HepG2 (cell line): ENCODE measurements around the gene SERPINA6. TPM values are rescaled to one million over a fixed set of nuclear protein-coding genes. Genes with fewer than 3 reads are reported as not detected.

Experiments used
- ATAC-seq: fragments of 200-7000 bp; cut with Tn5 transposase; 3 replicates; pipeline ENCODE4 v1.9.1; 2020; ENCODE audit warnings: mild to moderate bottlenecking, moderate library complexity
- BruUV-seq: library from RNA; stranded (reverse); fragments of 400-500 nt; replicated peaks from 2 replicates; lab custom pipeline; 2021; lab: Mats Ljungman, UMichigan
- CTCF ChIA-PET: fragments of 300-600 bp; formaldehyde crosslinking; extraction: SDS; loops from one replicate; lab custom pipeline; 2021; ENCODE audit warnings: low total read pairs, inconsistent platforms, low intra/inter-chr PET ratio; lab: Yijun Ruan, JAX
- POLR2A ChIA-PET: fragments of 350-600 bp; sonication (Branson Sonifier 250); formaldehyde crosslinking; loops from one replicate; lab custom pipeline; 2020; ENCODE audit warnings: antibody characterized with exemption, inconsistent platforms; lab: Yijun Ruan, JAX
- DNase-seq: peaks from one replicate; pipeline ENCODE4 v3.0.0-alpha.2; 2015; ENCODE audit warnings: low spot score
- FAIRE-seq: peaks from 3 replicates; lab custom pipeline; 2011; peaks lifted over from hg19 to GRCh38; lab: Jason Lieb, UNC
- H2AFZ ChIP-seq: one replicate; pipeline ENCODE4 v1.6.1; 2011; ENCODE audit warnings: low read length, inconsistent platforms
- H3K27ac ChIP-seq: fragments of 300-600 bp; 3 replicates; pipeline ENCODE4 v1.8.0; 2011; ENCODE audit warnings: mixed run types, mild to moderate bottlenecking, mixed read lengths, low read length, inconsistent platforms; ENCODE audit not compliant: insufficient read depth; ENCODE audit errors: extremely low read length
- H3K27me3 ChIP-seq, 2 experiments: fragments of 200-600 bp in 1 of 2; 2 replicates in 1 of 2; 3 replicates in 1 of 2; pipeline versions ENCODE4 v1.6.0 to v1.8.0; 2011; ENCODE audit warnings: low read length in 2 of 2, mild to moderate bottlenecking in 2 of 2, moderate library complexity in 2 of 2, inconsistent platforms in 1 of 2; ENCODE audit not compliant: insufficient read depth in 2 of 2, control insufficient read depth in 1 of 2
- H3K36me3 ChIP-seq, 2 experiments: fragments of 200-600 bp in 1 of 2; replicated peaks in 1 of 2; 2 replicates in 1 of 2; 3 replicates in 1 of 2; pipeline versions ENCODE4 v1.5.1 to v1.8.0; 2011; ENCODE audit warnings: low read length in 2 of 2, inconsistent platforms in 1 of 2; ENCODE audit not compliant: insufficient read depth in 2 of 2, control insufficient read depth in 1 of 2
- H3K4me1 ChIP-seq: 2 replicates; pipeline ENCODE4 v1.5.1; 2012; ENCODE audit warnings: low read length, inconsistent platforms; ENCODE audit not compliant: insufficient read depth
- H3K4me2 ChIP-seq: 2 replicates; pipeline ENCODE4 v1.6.0; 2011; ENCODE audit warnings: low read depth, low read length, inconsistent platforms
- H3K4me3 ChIP-seq, 3 experiments: fragments of 200-600 bp in 1 of 3; sonication (generic), shearing (Covaris generic) in 1 of 3; replicated peaks in 1 of 3; 2 replicates each; pipeline ENCODE4 v1.5.1; 2011 to 2016; ENCODE audit warnings: low read length in 3 of 3, inconsistent platforms in 2 of 3, low read depth in 2 of 3, mild to moderate bottlenecking in 2 of 3, control low read depth in 1 of 3, mixed read lengths in 1 of 3; ENCODE audit not compliant: insufficient read depth in 1 of 3
- H3K79me2 ChIP-seq: one replicate; pipeline ENCODE4 v1.6.1; 2011; ENCODE audit warnings: low read length, inconsistent platforms; ENCODE audit not compliant: insufficient read depth
- H3K9ac ChIP-seq: 2 replicates; pipeline ENCODE4 v1.6.0; 2011; ENCODE audit warnings: mild to moderate bottlenecking, low read depth, low read length, inconsistent platforms; ENCODE audit not compliant: insufficient read depth
- H3K9me3 ChIP-seq: 2 replicates; pipeline ENCODE4 v1.5.1; 2012; ENCODE audit warnings: mild to moderate bottlenecking, low read length
- H4K20me1 ChIP-seq: 2 replicates; pipeline ENCODE4 v1.6.0; 2011; ENCODE audit warnings: inconsistent platforms, mild to moderate bottlenecking, low read length, moderate library complexity; ENCODE audit not compliant: insufficient read depth
- ARID5B ChIP-seq: IDR thresholded peaks from 2 replicates; pipeline ENCODE4 v1.4.0; 2020; ENCODE audit warnings: mild to moderate bottlenecking, missing genetic modification reagents
- ATM ChIP-seq: fragments of 450-650 bp; IDR thresholded peaks from 2 replicates; pipeline ENCODE4 v1.7.1; 2017; ENCODE audit warnings: mild to moderate bottlenecking, borderline replicate concordance
- CREB1 ChIP-seq, 2 experiments: fragments of 450-650 bp in 1 of 2; IDR thresholded peaks; 2 replicates each; pipeline ENCODE4 v1.6.1; 2016 to 2017; ENCODE audit warnings: control low read depth in 1 of 2, mild to moderate bottlenecking in 1 of 2, missing compliant biosample characterization in 1 of 2, missing genetic modification characterization in 1 of 2
- GTF2F1 ChIP-seq: fragments of 150-350 bp; IDR thresholded peaks from 2 replicates; pipeline ENCODE4 v1.6.1; 2014; ENCODE audit warnings: low read length
- MAFF ChIP-seq: IDR thresholded peaks from 2 replicates; pipeline ENCODE4 v1.6.1; 2011; ENCODE audit warnings: low read depth, low read length, improper control_type of control experiment
- MAFK ChIP-seq, 2 experiments: IDR thresholded peaks in 1 of 2; conservative IDR thresholded peaks in 1 of 2; 2 replicates each; pipeline ENCODE4 v1.6.1; 2011; ENCODE audit warnings: improper control_type of control experiment in 2 of 2, low read length in 2 of 2
- SAP130 ChIP-seq: IDR thresholded peaks from 2 replicates; pipeline ENCODE4 v1.6.1; 2016; ENCODE audit warnings: low read depth
- ZBTB21 ChIP-seq: sonication (generic); formaldehyde crosslinking; IDR thresholded peaks from 2 replicates; pipeline ENCODE4 v1.4.0; 2020; ENCODE audit warnings: missing genetic modification reagents
- ZNF205 ChIP-seq: IDR thresholded peaks from 2 replicates; pipeline ENCODE4 v1.6.1; 2018; ENCODE audit warnings: missing biosample characterization, missing genetic modification reagents
- WGBS: methylation state at CpG from one replicate; pipeline ENCODE4 v1.1.6; 2017; ENCODE audit warnings: low lambda C conversion rate; 5-methylcytosine and 5-hydroxymethylcytosine counted together
- in situ Hi-C: cut with HindIII; loops from 2 replicates; pipeline ENCODE4 v1.10.0; 2017; ENCODE audit warnings: low pct_unique_long_range_greater_than_20kb; ENCODE audit not compliant: extremely low pct_ligation_motif_present
- intact Hi-C: fragments of 100-400 bp; cut with micrococcal nuclease; formaldehyde crosslinking; loops from one replicate; pipeline ENCODE4 v1.10.0; 2022; ENCODE audit not compliant: unreplicated experiment
- polyA plus RNA-seq, 8 experiments: library from polyadenylated mRNA; depleted of rRNA in 3 of 8; stranded (reverse) in 7 of 8; unstranded in 1 of 8; fragments of >200 nt; fragmentation: Illumina TruSeq in 4 of 8; extraction: Trizol in 4 of 8; gene quantifications; 2 replicates each; pipeline versions ENCODE4 v1.2.1 to v1.2.3, GENCODE V29; 2011 to 2016; ENCODE audit warnings: low read depth in 4 of 8, missing spikeins in 1 of 8, mixed read lengths in 1 of 8; ENCODE audit not compliant: insufficient read depth in 1 of 8
- total RNA-seq, 5 experiments: library from RNA; depleted of rRNA; stranded (reverse); fragments of >200 nt; fragmentation: Illumina TruSeq; extraction: Trizol; gene quantifications; 2 replicates each; pipeline ENCODE4 v1.2.3, GENCODE V29; 2016; ENCODE audit warnings: low read depth in 1 of 5

Gene SERPINA6
- total and polyA plus RNA-seq, 2 of the 13 experiments (the other 11 are each of a cell fraction or from before 2014, with no cell fraction given): 260 to 333 TPM

GRCh38 chr14:94337274-94337673 lies 14.1 kb upstream of the SERPINA6 start:
- Histone ChIP-seq H3K9ac (no peak overlapping the region), H3K27me3 (no peaks in the 10 kb centered on the region), H3K4me3 (no peak overlapping the region), H3K79me2 (no peaks in the 10 kb centered on the region), H3K4me2 (no peak overlapping the region), H3K9me3 (no peaks in the 10 kb centered on the region), H3K4me1 (peaks cover 77% of the 10 kb centered on the region), H2AFZ (no peak overlapping the region), H4K20me1 (no peaks in the 10 kb centered on the region), H3K27ac (no peak overlapping the region), H3K36me3 (no peaks in the 10 kb centered on the region)
- 90% methylated on average over 6 of the region's 6 CpGs for WGBS
- in situ Hi-C loops (no loop called here), intact Hi-C loops (no loop called here)
- no TSS peak for BruUV-seq
- ATAC-seq: no peak
- TF ChIP-seq ATM (no peak), MAFF (peak; percentile 95), MAFK (conservative IDR thresholded peaks at IDR 0.05 in 1 of 2, IDR thresholded peaks at IDR 0.05 in 1 of 2; ENCODE audit: low read length in 2 of 2) (peak; percentile 96)
- CTCF ChIA-PET: no interaction called here
- no peak for DNase-seq
- no peak for FAIRE-seq
- POLR2A ChIA-PET: no interaction called here

GRCh38 chr14:94334872-94335271 lies 11.7 kb upstream of the SERPINA6 start:
- TF ChIP-seq GTF2F1: no peak
- peak; percentile 62; the same call in 1 of the 2 replicates for TF ChIP-seq ZBTB21
- 0 out of 2 replicates have a peak, but pooled peaks have one; percentile 16 for TF ChIP-seq ARID5B (CRISPR knock-in tag)
- no peak for TF ChIP-seq ZNF205 (CRISPR knock-in tag)
- TF ChIP-seq CREB1 (IDR thresholded peaks at IDR 0.05): no peak
- TF ChIP-seq CREB1 (CRISPR knock-in tag; IDR thresholded peaks at IDR 0.05): 0 out of 2 replicates have a peak, but pooled peaks have one; percentile 13
- 0 out of 2 replicates have a peak, but pooled peaks have one; percentile 14 for TF ChIP-seq SAP130
- FAIRE-seq (no peak), ATAC-seq (no peak), DNase-seq (no peak)
- Histone ChIP-seq H3K9ac (no peak overlapping the region), H2AFZ (no peak overlapping the region), H3K27ac (no peak overlapping the region), H4K20me1 (no peaks in the 10 kb centered on the region), H3K36me3 (no peaks in the 10 kb centered on the region), H3K27me3 (no peaks in the 10 kb centered on the region), H3K79me2 (no peaks in the 10 kb centered on the region), H3K9me3 (no peaks in the 10 kb centered on the region), H3K4me2 (no peak overlapping the region), H3K4me1 (peaks cover 75% of the 10 kb centered on the region), H3K4me3 (no peak overlapping the region)
- in situ Hi-C loops: no loop called here
- POLR2A ChIA-PET: interaction anchor here (1.4 kb wide), 1 partner anchor 42 kb away, joined by 3 read pairs; the partner anchor contains the start of gene SERPINA10
- WGBS: 71% methylated on average over 4 of the region's 4 CpGs
- BruUV-seq: no TSS peak
- intact Hi-C loops: no loop called here
- CTCF ChIA-PET: no interaction called here
